ENCODE data around the gene ITPRID2.

GRCh38 chr2:181884601-181885000 lies 6.9 kb upstream of the ITPRID2 start:
- TF ChIP-seq CTCF (IDR thresholded peaks at IDR 0.05) (no peak), EZH2 (IDR thresholded peaks at IDR 0.05; ENCODE audit: borderline replicate concordance, insufficient read depth, low read depth, low read length, poor library complexity, severe bottlenecking) (no peak)
